NCI-H128 (cell line): ENCODE results near the gene PASK.

ENCODE experiments used
- DNase-seq: peaks from one replicate; lab custom pipeline; 2025; ENCODE audit not compliant: unreplicated experiment; lab: John Stamatoyannopoulos, UW

PASK gene

DNA sequence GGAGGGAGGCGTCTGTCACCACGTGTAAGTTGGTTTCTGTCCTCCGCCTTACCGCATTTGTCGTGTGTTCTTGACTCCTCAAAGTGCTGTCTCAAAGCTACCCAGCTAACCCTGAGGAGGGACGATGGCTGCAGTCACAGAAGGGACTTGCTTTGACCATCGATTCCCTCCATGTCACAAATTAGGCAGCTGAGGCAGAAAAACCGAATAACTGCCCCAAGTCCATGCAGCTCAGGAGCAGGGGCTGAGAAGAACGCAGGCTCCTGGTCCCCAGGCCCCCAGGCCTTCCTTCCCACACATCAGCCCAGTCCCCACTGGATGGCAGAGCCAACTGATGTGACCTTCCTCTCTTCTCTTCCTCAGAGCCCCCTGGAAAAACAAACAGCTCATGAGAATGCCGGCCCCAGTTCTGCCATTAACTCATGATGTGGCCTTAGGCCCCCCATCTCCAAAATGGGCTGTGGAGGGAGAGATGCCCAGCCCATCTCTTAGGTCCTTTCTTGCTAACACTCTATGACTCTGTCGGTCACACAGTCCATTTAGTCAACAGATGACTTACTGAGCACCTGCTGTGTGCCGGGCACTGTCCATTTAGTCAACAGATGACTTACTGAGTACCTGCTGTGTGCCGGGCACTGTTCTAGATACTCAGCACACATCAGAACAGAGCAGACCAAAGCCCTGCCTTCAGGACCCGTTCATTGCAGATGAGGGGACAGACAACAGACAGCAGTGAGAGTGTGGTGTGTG is 66.8 kb downstream of the PASK start:
- DNase-seq = no peak

DNA sequence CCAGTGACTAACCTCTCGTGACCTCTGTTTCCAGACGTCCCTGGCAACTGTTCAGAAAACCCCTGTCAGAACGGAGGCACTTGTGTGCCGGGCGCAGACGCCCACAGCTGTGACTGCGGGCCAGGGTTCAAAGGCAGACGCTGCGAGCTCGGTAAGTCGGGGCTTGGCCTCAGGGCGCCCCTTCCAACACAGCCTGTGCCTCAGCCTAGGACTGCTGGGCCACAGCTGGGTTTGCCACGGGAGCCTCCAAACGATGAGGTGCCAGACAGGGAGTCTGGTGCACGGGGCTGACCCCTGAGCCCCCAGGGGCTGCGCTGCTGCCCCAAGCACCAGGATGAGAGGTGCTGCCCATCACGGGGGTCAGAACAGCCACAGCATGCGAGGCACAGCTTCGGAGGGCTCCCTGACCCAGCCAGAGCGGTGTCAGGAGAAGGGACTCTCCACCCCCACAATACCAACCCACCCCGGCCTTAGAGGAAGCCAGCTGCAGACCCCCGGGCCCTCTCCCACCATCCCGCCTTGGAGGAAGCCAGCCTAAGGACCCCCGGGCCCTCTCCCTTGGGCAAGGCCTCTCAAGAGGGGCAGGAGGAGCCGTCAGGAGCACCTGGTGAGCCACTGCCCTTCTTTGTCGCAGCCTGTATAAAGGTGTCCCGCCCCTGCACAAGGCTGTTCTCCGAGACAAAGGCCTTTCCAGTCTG is 67.5 kb downstream of the PASK start:
- DNase-seq = no peak

DNA sequence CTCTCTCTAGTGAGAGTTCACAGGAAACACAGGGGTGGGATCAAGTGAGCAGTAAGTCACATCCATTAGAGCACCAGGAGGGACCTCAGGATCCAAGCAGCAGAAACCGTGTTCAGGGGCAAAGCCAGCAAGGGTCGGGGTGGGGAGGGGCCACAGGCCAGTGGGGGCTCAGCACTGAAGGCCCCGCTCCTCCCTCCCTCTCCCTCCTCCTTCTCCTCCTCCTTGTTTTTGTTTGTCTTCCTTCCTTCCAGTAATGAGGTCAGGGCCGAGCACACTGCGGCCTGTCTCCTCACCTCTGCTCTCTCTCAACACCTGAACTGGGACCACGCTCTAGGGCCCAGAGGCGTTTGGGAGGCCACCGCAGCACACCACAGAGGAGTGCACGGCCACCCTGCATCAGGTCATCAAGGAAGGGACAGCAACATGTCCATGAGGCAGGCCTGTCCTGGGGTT is 68.1 kb downstream of the PASK start:
- no peak for DNase-seq

DNA sequence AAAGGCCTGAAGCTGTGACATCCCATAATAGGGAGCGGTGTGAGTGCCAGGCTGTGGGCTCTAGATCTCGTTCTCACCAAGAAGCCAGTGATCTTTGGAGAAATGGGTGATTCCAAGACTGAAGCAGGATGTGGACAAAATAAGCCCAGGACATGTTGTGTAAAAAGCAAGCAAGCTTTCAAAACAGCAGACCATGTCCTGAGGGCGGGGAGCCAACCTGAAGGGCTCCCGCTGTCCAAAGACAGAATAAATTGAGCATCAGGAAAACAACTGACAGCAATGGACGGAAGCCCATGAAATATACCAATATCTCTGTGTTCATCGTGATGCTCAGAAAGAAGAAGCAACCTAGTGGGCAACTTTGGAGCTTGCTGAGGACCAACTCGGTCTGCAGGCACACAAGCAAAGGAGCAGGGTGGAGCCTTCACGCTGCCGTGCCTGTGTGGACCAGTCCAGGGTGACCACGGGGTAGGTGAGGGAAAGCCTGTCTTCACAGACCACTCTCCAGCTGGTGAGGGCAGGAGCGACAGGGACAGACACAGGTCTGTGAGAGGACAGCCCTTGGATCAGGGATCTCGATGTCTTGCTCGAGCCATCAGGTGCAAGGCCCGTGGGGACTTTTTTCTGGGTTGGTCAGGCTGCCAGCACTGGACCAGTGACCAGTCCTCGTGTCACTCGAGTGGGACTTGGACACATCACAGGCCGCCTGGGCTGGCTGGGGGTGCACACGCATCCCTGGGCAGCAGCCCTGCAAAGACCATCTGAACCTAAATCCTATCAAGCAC is 68.7 kb downstream of the PASK start:
- no peak for DNase-seq

DNA sequence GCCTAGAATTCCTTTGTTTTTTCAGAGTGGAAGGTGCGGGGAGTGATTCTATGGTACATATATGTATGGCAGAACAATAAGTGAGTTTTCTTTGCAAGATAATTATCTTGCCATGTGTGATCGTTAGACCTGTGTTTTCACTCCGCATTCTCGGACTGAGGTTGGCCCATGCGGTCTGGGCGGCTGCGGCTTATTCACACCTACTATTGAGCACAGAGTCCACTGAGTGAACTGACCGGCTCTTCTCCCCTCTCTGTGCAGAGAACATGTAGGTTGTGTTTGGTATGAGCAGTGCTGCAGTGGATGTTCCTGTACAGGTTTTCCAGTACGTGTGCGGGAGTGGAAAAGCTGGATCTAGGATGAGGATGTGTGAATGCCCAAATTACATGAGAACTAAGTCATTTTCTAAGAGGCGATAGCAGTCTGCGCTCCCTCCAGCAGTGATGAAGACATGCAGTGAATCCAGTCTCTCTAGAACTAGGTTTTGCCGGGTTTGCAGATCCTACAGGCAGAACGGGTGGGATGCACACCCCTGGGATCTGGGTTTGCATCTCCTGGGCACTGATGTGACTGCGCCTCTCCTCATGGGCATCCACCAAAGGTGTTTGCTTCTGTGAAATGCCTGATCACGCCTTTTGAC is 74.3 kb downstream of the PASK start:
- no peak for DNase-seq

DNA sequence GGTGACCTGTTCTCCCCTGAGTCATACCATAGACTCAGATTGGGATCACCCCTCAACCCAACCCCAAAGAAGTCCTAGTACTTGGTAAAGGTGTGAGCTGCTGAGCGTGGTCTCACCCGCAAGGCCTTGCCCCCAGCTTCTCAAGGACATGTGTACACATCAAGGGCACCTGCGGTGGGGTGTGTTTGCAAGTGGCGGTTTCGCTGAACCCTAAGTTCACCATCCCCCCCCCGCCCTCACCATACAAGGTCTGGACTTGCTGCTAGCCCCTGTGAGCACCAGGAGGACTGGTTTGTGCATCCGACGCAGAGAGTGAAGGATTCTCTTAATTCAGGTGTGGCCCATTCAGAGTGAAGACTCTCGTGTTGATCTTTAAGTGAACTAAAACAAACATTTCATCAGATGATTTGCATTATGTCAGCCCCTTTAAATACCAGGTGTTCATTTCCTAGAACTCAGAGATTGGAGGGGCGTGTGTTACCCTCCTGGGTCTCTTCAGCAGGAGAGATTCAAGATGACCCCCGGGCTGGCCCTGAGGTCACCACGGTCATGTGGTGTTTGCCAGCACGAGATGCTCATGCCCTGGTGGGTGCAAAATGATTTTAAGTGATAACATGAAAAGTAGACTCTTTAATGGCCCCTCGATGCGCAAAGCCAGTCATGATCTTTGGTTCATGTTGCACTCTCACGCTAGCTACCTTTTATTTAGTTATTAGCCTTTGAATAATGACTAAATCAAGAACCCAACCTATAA is 75.0 kb downstream of the PASK start:
- DNase-seq = no peak

DNA sequence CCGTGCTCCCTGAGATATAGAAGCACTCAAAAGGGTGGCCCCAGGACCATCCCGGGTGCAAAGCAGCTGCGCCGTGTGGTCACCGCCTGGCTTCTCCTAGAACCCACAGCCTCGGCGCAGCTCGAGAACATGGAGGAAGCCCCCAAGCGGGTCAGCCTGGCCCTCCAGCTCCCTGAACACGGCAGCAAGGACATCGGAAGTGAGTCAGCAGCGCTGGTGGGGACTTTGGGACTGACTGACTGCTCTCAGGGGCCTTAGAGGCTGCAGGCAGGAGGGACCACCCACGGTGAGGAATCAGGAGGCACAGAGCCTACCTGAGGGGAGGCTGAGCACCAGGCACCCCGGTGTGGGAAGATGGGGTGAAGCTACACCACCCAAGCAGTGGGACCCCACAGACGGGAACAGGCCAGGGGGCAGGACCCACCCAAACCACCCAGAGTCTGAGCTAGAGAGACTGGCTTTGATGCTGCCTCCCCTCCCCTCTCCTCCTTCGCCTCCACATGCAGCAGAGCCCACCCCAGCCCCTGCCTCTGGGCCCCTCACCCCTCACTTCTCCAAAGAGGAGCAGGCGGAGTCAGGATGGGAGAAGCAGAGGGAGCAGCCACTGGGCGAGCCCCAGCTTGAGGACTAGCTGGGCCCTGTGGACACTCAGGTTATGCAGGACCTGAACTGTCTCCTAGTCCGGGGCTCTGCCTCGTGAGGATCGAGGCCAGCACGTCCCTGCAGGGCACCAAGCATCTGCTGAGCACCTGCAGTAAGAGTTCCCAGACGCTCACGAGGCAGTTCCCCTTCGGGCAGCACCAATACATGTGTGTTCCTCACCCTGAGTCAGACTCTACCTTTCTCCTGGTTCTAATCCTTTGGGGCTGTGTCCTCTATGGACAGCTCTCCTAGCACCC is 75.9 kb downstream of the PASK start:
- no peak for DNase-seq

DNA sequence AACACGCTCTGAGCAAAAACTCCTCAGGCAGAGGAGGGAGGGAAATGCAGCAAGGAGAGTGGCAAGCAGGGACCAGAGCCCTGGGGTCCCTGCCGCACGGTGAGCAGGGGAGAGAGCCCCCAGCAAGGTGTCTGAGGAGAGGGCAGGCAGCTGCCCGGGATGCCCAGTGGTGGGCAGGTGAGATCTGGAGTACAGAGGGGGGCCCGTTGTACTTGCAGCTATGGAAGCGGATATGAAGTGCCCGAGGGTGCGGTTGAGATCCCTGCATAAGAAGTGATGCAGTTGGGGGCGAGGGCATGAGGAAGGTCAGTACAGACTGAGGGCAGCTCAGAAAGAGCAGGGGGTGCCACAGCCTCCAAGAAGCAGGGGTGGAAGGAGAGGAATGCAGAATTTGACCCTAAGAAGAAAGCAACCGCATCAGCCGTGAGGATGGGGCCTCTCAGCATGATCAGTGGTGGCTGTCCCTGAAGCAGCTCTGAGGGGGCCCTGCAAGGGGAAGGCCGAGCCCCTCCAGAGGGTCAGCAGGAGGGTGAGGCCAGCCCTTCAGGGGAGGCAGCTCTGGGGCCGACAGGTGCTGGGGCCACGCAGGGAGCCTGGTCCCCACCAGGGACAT is 76.6 kb downstream of the PASK start:
- no peak for DNase-seq

DNA sequence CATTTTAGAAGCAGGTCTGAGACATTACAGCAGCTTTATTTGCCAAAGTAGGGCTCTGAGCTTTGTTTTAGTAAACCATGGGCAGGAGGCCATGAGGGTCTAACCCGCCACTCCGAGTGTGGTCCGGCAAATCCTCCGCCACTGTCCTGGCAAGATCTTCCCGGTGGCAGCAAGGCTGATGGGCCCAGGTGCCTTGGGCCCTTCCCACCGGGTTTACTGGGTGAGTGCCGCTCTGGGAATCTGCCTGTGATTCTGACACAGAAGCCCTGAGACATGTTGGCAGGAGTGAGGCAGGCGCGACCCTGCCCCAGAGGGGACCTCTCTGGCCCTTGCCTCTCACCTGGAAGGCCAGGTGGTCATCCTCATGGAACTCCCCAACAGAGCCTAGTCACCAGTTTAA is 77.1 kb downstream of the PASK start:
- no peak for DNase-seq

DNA sequence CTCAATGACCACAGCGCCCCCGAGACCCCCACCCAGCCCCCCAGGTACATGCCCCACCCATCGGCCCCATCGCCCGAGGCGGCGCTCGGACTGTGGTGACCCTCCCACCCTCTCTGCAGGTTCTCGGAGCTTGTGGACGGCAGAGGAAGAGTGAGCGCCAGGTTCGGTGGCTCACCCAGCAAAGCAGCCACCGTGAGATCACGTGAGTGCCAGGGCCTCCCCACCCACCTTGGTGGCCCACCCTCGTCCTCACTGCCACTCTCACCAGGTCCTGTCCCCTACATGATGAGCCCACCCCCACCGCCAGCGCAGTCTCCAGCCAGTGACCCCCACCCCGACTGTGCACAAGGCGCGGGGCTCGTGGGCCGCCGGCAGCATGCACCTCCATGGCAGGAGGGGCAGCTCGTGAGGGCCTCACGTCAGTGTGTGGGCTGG is 77.6 kb downstream of the PASK start:
- no peak for DNase-seq

DNA sequence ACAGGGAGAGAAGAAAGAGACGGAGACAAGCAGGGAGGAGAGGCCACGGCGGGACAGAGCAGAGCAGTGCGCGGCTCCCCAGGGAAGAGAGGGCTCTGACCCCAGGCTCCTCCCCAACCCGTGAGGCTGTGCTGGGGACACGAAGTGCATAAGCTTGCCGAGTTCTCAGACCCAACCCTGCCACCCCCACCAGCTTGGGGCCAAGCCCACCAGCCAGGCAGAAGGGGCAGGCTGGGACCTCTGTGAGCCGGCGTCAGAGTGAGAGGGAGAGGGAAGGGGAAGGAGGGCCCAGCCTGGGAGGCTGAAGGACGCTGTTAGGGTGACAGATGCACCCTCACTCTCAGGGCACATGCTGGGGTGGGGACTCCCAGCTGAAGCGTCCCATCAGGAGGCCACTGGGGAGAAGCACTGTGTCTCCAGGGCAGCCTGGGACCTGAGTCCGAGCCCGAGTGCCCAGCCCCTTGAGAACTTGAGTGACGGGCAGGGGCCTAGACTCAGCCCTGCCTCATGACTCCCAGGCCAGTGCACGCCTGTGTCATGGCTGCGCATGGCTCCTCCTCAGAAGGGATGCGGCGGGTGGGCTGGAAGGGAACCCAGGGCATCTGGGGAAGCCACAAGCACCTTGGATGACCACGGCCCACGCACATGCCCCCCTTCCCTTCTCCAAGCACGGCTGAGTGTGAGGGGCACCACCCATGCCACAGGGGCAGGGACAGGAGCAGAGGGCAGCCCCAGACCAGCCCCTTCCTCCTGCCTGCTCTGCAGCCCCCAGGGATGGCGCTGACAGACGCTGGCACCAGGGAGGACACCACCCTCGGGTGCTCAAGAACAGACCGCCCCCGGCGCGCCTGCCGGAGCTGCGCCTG is 78.2 kb downstream of the PASK start:
- DNase-seq = no peak

DNA sequence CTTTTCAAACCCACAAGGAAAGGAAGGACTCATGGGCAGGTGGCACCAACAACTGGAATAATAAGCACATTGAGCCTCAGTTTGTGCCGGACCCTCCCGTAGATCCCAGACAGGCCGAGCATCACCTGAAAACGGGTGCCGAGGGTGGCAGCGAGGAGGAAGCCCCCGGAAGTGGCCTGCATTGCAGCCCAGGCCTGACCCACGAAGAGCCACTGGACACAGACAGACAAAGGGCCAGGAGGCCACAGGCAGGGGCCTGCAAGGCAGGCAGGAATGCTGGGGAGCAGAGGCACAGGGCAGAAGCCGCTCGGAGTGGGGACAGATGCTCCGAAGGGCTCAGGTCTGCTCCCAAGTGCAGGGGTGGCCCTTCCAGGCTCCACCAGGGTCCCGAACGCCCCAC is 78.9 kb downstream of the PASK start:
- no peak for DNase-seq

DNA sequence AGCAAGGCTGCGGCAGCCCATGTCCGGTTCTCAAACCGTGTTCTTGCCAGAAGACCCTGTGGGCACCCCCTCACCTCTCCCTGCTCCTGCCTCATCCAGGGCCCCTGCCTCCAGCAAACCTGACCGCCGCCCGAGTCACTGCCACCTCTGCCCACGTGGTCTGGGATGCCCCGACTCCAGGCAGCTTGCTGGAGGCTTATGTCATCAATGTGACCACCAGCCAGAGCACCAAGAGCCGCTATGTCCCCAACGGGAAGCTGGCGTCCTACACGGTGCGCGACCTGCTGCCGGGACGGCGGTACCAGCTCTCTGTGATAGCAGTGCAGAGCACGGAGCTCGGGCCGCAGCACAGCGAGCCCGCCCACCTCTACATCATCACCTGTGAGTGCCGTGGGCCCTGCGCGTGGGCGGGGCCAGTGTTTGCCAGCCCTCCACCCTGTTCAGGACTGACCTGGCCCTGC is 79.4 kb downstream of the PASK start:
- DNase-seq = no peak

DNA sequence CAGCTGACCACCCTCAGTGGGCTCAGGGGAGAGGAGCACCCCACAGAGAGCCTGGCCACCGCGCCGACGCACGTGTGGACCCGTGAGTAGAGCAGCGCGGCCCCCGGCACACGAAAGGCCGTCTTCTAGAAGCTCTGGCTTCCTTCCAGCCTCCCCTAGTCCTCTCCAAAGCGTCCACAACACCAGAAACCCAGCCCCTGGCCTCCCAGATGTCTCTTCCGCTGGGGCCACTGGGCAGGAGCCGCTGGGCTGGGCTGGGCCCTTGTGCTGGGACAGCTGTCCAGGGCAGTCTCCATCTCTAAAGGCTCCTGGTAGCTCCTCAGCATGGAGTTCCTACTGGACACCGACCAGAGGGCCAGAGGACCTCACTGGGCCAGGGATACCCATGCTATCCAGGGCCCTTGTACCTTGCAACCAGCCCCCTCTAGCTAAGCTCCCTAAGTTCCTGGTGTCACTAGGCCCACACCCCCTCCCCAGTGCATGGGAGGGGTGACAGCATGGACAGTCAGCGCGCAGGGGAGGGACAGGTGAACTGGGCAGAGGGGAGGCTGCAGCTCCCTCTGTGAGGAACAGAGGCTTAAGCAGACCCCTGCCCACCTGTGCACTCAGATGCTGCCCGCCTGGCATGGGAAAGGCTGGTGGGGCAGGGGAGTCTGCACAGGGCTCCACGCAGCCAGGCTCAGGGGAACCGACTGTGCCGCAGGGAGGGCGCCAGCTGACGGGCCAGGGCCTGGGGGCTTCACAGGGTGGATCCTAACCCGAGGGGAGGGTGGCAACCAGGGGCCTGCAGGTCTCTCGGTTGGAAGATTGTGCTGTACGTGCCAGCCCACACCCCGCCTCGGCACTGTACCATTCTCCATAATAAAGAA is 80.1 kb downstream of the PASK start:
- DNase-seq = no peak

DNA sequence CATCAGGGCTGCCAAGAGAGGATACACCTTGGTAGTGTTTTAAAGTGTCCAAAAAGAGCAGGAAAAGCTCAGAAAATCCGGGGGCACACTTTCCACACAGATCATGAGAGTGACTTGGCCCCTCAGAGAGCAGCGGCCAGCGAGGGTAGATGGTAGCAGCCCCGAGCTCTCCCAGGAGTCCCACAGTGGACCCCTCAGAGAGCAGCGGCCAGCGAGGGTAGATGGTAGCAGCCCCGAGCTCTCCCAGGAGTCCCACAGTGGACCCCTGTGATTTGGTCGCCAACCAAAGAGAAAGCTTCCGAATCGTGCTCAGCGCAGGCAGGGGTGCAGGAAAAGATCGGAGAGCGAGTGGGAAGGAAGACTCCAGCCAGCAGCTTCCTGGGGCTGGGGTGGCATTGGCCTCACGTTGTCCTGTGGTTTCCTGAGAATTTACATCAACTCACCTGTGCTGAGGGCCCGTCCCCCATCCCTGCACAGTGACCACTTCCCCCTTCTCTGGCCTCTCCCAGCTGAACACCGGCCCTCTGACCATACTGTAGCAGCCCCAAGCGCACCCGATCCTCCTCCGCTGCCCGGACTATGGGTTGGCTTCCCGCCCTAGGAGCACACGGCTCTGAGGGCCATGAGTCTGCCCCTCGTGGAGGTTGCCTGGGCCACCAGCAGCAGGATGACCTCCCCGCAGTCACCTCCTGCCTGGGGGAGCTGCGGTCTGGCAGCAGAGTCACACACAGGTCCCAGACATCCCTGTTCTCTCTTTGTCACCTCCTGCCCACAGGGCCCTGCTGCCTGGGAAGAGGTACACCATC is 80.9 kb downstream of the PASK start:
- no peak for DNase-seq

DNA sequence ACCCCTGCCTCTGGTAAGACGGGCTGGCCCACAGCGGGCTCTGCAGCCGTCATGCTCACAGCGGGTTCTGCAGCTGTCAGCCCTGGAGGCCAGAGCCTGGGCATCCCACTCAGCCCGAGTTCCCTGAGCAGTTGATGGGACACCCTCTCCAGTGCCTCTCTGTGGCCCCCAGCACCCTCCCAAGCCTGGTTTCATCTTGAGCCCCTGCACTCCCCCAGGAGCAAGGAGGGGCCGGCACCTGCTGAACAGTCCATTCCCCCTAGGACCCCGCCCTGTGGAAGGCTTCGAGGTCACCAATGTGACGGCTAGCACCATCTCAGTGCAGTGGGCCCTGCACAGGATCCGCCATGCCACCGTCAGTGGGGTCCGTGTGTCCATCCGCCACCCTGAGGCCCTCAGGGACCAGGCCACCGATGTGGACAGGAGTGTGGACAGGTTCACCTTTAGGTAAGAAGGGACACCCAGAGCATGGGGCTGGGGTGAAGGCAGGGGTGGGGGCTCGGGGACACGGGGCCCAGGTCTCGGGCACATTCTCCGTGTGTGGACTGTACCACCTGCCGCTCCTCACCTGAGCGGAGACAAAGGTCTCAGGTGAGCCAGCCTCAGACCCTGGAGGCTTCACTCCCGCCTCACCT is 81.7 kb downstream of the PASK start:
- no peak for DNase-seq
